ENCODE data around the gene GPR141.

Gene GPR141

DNA sequence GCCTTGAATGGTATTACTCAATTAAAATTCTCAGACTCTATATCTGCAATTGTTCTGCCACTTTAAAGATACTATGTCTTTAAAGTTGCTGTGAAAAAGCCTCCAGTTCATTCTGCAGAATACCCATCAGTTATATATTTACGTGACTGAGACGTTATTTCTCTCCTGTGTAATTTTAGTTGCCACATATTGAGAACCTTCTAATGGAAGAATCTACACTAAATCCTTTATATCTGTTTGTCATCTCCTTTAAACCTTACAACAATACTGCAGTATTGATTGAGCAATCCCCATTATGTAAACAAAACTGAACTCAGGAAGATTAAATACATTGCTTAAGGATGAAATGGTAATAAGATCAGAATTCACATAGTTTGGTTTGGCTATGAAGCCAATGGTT is 30.0 kb downstream of the GPR141 start:
- TF ChIP-seq, protein P1, sequence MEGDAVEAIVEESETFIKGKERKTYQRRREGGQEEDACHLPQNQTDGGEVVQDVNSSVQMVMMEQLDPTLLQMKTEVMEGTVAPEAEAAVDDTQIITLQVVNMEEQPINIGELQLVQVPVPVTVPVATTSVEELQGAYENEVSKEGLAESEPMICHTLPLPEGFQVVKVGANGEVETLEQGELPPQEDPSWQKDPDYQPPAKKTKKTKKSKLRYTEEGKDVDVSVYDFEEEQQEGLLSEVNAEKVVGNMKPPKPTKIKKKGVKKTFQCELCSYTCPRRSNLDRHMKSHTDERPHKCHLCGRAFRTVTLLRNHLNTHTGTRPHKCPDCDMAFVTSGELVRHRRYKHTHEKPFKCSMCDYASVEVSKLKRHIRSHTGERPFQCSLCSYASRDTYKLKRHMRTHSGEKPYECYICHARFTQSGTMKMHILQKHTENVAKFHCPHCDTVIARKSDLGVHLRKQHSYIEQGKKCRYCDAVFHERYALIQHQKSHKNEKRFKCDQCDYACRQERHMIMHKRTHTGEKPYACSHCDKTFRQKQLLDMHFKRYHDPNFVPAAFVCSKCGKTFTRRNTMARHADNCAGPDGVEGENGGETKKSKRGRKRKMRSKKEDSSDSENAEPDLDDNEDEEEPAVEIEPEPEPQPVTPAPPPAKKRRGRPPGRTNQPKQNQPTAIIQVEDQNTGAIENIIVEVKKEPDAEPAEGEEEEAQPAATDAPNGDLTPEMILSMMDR (IDR thresholded peaks at IDR 0.05; ENCODE audit: control insufficient read depth, extremely low read depth, insufficient read depth) = no peak
- DNase-seq (ENCODE audit: low read depth) = peak; percentile 36
- no peak overlapping the region for H3K4me3 ChIP-seq (ENCODE audit: low read depth, low read length)

DNA sequence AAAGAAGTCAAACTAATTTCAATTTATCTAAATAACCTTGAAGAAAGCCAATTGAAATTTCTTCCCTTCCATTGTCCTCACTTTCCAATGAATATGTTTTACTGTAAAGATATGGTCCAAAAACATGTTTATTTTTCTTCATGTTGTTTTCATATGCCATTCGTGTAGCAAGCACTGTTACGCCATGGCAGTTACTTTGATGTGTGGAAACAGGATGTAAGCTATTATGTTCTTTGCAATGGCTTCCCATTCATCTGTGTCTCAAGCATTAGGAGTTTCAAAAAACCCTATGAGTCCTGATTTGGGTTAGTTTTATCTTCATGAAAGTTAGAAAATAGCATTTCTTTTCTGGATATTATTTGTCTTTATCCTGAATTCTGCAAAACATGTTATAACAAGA is 31.0 kb downstream of the GPR141 start:
- no peak for DNase-seq (ENCODE audit: low read depth)
- H3K4me3 ChIP-seq (ENCODE audit: low read depth, low read length) = no peak overlapping the region
- TF ChIP-seq, protein P1 (IDR thresholded peaks at IDR 0.05; ENCODE audit: control insufficient read depth, extremely low read depth, insufficient read depth) = no peak

DNA sequence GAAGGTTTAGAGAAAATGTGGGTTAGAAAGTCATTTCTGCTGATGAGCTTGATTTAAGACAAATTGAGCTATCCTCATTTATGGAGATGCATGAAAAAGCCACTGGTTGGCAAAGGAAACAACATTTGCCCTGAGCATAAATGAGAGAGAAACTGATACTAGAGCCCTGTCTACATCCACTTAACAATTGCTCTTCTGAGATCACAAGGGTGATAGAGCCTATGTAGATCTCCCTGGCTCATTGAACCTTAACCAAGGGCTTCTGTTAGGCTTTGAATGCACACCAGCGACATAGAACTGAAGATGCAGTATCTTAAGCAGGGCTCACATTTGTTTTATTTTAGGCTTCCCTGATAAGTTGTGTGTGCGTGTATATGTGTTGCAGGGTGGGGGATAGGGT is 35.0 kb downstream of the GPR141 start:
- TF ChIP-seq, protein P1 (IDR thresholded peaks at IDR 0.05; ENCODE audit: control insufficient read depth, extremely low read depth, insufficient read depth) = no peak
- DNase-seq (ENCODE audit: low read depth) = no peak
- no peak overlapping the region for H3K4me3 ChIP-seq (ENCODE audit: low read depth, low read length)

DNA sequence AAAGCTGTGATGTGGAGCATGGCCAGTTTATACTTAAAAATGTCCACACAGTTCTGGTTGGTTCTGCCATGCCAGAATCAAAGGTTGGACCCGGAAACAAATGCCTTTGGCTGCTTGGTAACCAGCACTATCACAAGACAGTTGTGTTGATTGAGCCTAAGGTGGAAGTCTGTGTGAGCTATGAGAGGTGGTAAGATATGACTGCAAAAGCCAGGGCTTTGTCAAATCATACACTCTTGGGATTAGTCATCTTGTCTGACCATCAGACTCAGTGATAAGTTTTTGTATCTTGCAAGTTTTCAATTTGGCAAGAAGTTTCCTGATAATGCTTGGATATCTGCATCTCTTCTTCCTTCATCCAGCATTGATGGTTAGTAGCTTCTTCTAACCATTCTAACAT is 35.5 kb downstream of the GPR141 start:
- no peak for DNase-seq (ENCODE audit: low read depth)
- TF ChIP-seq, protein P1 (IDR thresholded peaks at IDR 0.05; ENCODE audit: control insufficient read depth, extremely low read depth, insufficient read depth) = no peak

DNA sequence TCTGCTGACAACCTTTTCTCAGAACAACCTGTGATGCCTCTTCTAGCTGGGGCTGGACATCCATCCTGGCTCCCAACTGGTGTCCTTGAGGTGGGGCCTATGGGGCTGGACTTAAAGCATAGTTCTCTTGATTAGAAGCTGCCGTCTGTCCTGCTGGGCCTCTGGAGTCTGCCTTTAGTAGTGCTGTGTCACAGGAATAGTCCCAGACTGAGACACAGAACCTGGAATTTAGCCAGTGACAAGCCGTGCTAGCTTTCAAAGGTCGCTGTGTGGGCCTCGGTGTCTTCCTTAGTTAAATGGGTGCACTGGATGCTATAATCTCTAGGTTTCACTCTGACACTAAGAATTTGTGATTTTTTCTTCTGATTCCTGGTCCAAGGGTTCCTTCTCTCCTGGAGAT is 41.2 kb downstream of the GPR141 start:
- DNase-seq (ENCODE audit: low read depth) = no peak
- TF ChIP-seq, protein P1 (IDR thresholded peaks at IDR 0.05; ENCODE audit: control insufficient read depth, extremely low read depth, insufficient read depth) = no peak
- H3K4me3 ChIP-seq (ENCODE audit: low read depth, low read length) = no peak overlapping the region

More for the DNA sequence above, 35.5 kb downstream of the GPR141 start:
- no peak overlapping the region for H3K4me3 ChIP-seq (ENCODE audit: low read depth, low read length)

DNA sequence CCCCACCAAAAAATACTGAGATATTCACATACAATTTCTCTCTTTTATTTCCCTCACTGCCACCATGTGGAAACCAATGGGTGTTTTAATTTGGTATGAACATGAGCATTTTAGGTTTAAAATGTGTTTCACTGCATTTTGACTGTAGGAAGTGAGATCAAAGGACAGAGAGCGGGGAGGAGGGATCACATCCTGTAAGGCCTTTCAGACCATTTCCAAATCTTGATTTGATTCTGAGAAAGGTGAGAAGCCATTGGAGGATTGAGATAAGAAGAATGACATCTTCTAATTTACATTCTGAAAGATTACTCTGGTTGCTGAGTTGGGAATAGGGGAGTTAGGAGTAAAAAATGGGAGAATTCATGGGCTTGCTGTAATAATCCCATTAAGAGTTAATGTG is 42.5 kb downstream of the GPR141 start:
- TF ChIP-seq, protein P1 (IDR thresholded peaks at IDR 0.05; ENCODE audit: control insufficient read depth, extremely low read depth, insufficient read depth) = no peak
- no peak for DNase-seq (ENCODE audit: low read depth)
- H3K4me3 ChIP-seq (ENCODE audit: low read depth, low read length) = no peak overlapping the region

DNA sequence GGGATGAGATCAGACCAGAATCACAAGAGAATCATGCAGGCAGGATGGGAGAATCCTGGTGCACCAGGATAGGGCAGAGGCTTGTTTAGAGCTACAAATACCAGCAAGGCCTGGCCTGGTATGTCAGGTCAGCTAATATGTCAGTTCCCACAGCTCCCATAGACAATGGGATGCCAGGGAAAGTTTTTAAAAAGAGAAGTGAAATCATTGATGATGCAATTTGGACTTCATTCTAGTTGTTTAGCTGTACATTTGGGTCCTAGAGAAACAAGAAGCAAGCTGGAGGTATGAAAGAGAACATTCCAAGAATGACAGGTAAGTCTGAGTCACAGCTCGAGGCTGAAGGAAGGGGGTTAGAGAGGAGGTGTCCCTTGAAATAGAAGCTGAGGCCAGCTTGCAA is 45.2 kb downstream of the GPR141 start:
- H3K4me3 ChIP-seq (ENCODE audit: low read depth, low read length) = no peak overlapping the region
- TF ChIP-seq, protein P1 (IDR thresholded peaks at IDR 0.05; ENCODE audit: control insufficient read depth, extremely low read depth, insufficient read depth) = no peak
- no peak for DNase-seq (ENCODE audit: low read depth)
